SK-N-SH (cell line): ENCODE results near the gene EDIL3. TPM values are rescaled to one million over a fixed set of nuclear protein-coding genes. Genes with fewer than 3 reads are reported as not detected.

ENCODE experiments used
- CTCF ChIA-PET: fragments of 300-600, 350-600 bp; formaldehyde crosslinking; extraction: SDS; loops from one replicate; lab custom pipeline; 2021; lab: Yijun Ruan, JAX
- POLR2A ChIA-PET: fragments of 350-600 bp; sonication (Branson Sonifier 250); formaldehyde crosslinking; extraction: SDS; loops from one replicate; lab custom pipeline; 2020; ENCODE audit warnings: antibody characterized with exemption, inconsistent platforms; lab: Yijun Ruan, JAX
- DNase-seq: peaks from one replicate; pipeline ENCODE4 v3.0.0; 2012
- H2AFZ ChIP-seq: fragments of 200-600 bp; sonication (generic); 2 replicates; pipeline ENCODE4 v1.8.1; 2016; ENCODE audit warnings: antibody characterized with exemption, mild to moderate bottlenecking, low read depth
- H3F3A ChIP-seq: fragments of 200-600 bp; sonication (generic); replicated peaks from 2 replicates; pipeline ENCODE3; 2016; ENCODE audit warnings: antibody characterized with exemption, mild to moderate bottlenecking; ENCODE audit not compliant: insufficient read depth
- H3K27ac ChIP-seq, 2 experiments: fragments of 200-500 bp in 1 of 2; fragments of 200-600 bp in 1 of 2; sonication (Bioruptor generic) in 1 of 2; sonication (generic), shearing (Covaris generic) in 1 of 2; 2 replicates each; pipeline versions ENCODE4 v1.5.1 to v1.6.1; 2014 to 2016; ENCODE audit warnings: low read depth in 2 of 2, inconsistent platforms in 1 of 2, low read length in 1 of 2, mild to moderate bottlenecking in 1 of 2, mixed read lengths in 1 of 2
- H3K27me3 ChIP-seq: fragments of 200-600 bp; sonication (generic), shearing (Covaris generic); 2 replicates; pipeline ENCODE4 v1.6.1; 2016; ENCODE audit warnings: mixed run types; ENCODE audit not compliant: insufficient read depth
- H3K36me3 ChIP-seq, 2 experiments: fragments of 200-500 bp in 1 of 2; fragments of 200-600 bp in 1 of 2; sonication (Bioruptor generic) in 1 of 2; sonication (generic) in 1 of 2; replicated peaks in 1 of 2; 2 replicates each; pipeline versions ENCODE3 to v1.5.1; 2014 to 2016; ENCODE audit warnings: low read length in 1 of 2, mild to moderate bottlenecking in 1 of 2; ENCODE audit not compliant: insufficient read depth in 2 of 2, control insufficient read depth in 1 of 2
- H3K4me1 ChIP-seq, 2 experiments: fragments of 200-500 bp in 1 of 2; fragments of 200-600 bp in 1 of 2; sonication (Bioruptor generic) in 1 of 2; sonication (generic), shearing (Covaris generic) in 1 of 2; 2 replicates each; pipeline versions ENCODE4 v1.5.1 to v1.6.1; 2014 to 2016; ENCODE audit warnings: low read depth in 1 of 2, low read length in 1 of 2, mixed run types in 1 of 2; ENCODE audit not compliant: insufficient read depth in 2 of 2, control insufficient read depth in 1 of 2
- H3K4me2 ChIP-seq: fragments of 200-600 bp; sonication (generic), shearing (Covaris generic); 2 replicates; pipeline ENCODE4 v1.6.1; 2017; ENCODE audit warnings: mixed run types
- H3K4me3 ChIP-seq, 2 experiments: fragments of 200-500 bp in 1 of 2; fragments of 200-600 bp in 1 of 2; sonication (Bioruptor generic) in 1 of 2; sonication (generic), shearing (Covaris generic) in 1 of 2; 2 replicates each; pipeline versions ENCODE4 v1.5.1 to v1.8.1; 2014 to 2016; ENCODE audit warnings: low read depth in 2 of 2, inconsistent platforms in 1 of 2, low read length in 1 of 2, mild to moderate bottlenecking in 1 of 2, mixed read lengths in 1 of 2, moderate library complexity in 1 of 2
- H3K79me2 ChIP-seq: fragments of 200-600 bp; sonication (generic); 2 replicates; pipeline ENCODE4 v1.8.1; 2017; ENCODE audit warnings: mild to moderate bottlenecking; ENCODE audit not compliant: insufficient read depth
- H3K9ac ChIP-seq: fragments of 200-600 bp; sonication (generic); 2 replicates; pipeline ENCODE4 v1.6.1; 2017; ENCODE audit warnings: mixed run types
- H3K9me2 ChIP-seq: fragments of 200-600 bp; sonication (generic); 2 replicates; pipeline ENCODE4 v1.6.1; 2017; ENCODE audit warnings: mixed run types
- H3K9me3 ChIP-seq: fragments of 200-600 bp; sonication (generic); 2 replicates; pipeline ENCODE4 v1.6.1; 2017; ENCODE audit warnings: mixed run types, mild to moderate bottlenecking, moderate library complexity
- H4K20me1 ChIP-seq: fragments of 200-600 bp; sonication (generic); 2 replicates; pipeline ENCODE4 v1.6.1; 2017; ENCODE audit warnings: mild to moderate bottlenecking, mixed run types; ENCODE audit not compliant: insufficient read depth
- CHD2 ChIP-seq: fragments of 150-350 bp; IDR thresholded peaks from 2 replicates; pipeline ENCODE4 v1.6.1; 2018; ENCODE audit warnings: low read length; ENCODE audit not compliant: partially characterized antibody
- CTCF ChIP-seq: fragments of 200-600 bp; sonication (generic); IDR thresholded peaks from 2 replicates; pipeline ENCODE4 v1.6.1; 2017; ENCODE audit warnings: antibody characterized with exemption, mild to moderate bottlenecking, moderate library complexity
- ELF1 ChIP-seq: IDR thresholded peaks from 2 replicates; pipeline ENCODE4 v1.4.0; 2012
- EZH2phosphoT487 ChIP-seq: fragments of 200-600 bp; sonication (generic); IDR thresholded peaks from 2 replicates; pipeline ENCODE4 v1.6.1; 2017; ENCODE audit warnings: low read depth, mixed run types, mild to moderate bottlenecking, antibody characterized with exemption, moderate library complexity, borderline replicate concordance
- FOXJ3 ChIP-seq: sonication (generic); formaldehyde crosslinking; IDR thresholded peaks from 2 replicates; pipeline ENCODE4 v1.5.1; 2020; ENCODE audit warnings: mild to moderate bottlenecking, missing genetic modification reagents
- JUND ChIP-seq: IDR thresholded peaks from 2 replicates; pipeline ENCODE4 v1.4.0; 2012
- MAX ChIP-seq: IDR thresholded peaks from 2 replicates; pipeline ENCODE4 v1.4.0; 2012; ENCODE audit warnings: low read depth
- MEF2A ChIP-seq: IDR thresholded peaks from 2 replicates; pipeline ENCODE4 v1.4.0; 2012; ENCODE audit warnings: low read depth, borderline replicate concordance
- NFIC ChIP-seq: IDR thresholded peaks from 2 replicates; pipeline ENCODE4 v1.4.0; 2012; ENCODE audit warnings: borderline replicate concordance
- PBX3 ChIP-seq: IDR thresholded peaks from 2 replicates; pipeline ENCODE4; 2012
- RFX5 ChIP-seq: IDR thresholded peaks from 2 replicates; pipeline ENCODE4 v1.6.1; 2012; ENCODE audit warnings: mild to moderate bottlenecking, improper control_type of control experiment, low read length
- RXRA ChIP-seq: IDR thresholded peaks from 2 replicates; pipeline ENCODE4 v1.4.0; 2012; ENCODE audit warnings: low read depth, mild to moderate bottlenecking, borderline replicate concordance
- SIN3A ChIP-seq: IDR thresholded peaks from 2 replicates; pipeline ENCODE4 v1.6.1; 2012; ENCODE audit warnings: low read depth, mild to moderate bottlenecking, low read length, moderate library complexity, borderline replicate concordance
- SMC3 ChIP-seq: IDR thresholded peaks from 2 replicates; pipeline ENCODE4 v1.6.1; 2012; ENCODE audit warnings: low read depth, low read length, improper control_type of control experiment
- TAF1 ChIP-seq: IDR thresholded peaks from 2 replicates; pipeline ENCODE4 v1.6.1; 2012; ENCODE audit warnings: low read depth, mild to moderate bottlenecking, low read length, moderate library complexity, borderline replicate concordance
- TEAD4 ChIP-seq: IDR thresholded peaks from 2 replicates; pipeline ENCODE4 v1.4.0; 2012; ENCODE audit warnings: mild to moderate bottlenecking, borderline replicate concordance; ENCODE audit not compliant: insufficient read depth
- USF1 ChIP-seq: IDR thresholded peaks from 2 replicates; pipeline ENCODE4 v1.4.0; 2012; ENCODE audit warnings: low read depth, borderline replicate concordance
- USF2 ChIP-seq: fragments of 150-350 bp; IDR thresholded peaks from 2 replicates; pipeline ENCODE4 v1.6.1; 2017; ENCODE audit warnings: antibody characterized with exemption, low read length, low read depth, borderline replicate concordance
- WGBS: methylation state at CpG from one replicate; pipeline ENCODE4 v1.1.6; 2017; ENCODE audit warnings: low lambda C conversion rate; 5-methylcytosine and 5-hydroxymethylcytosine counted together
- polyA plus RNA-seq, 3 experiments: library from polyadenylated mRNA; depleted of rRNA; stranded (reverse); fragments of >200 nt; gene quantifications; 2 replicates each; pipeline ENCODE4 v1.2.3, GENCODE V29; 2012

Gene EDIL3
- polyA plus RNA-seq, 1 of the 3 experiments (the other 2 are of a cell fraction): 51.5 TPM

- TF ChIP-seq CTCF (no peak), SMC3 (no peak; the same call in 1 of the 2 replicates), EZH2phosphoT487 (no peak), USF2 (no peak), RXRA (no peak), MAX (no peak), NFIC (no peak), TAF1 (no peak), USF1 (no peak), MEF2A (no peak), CHD2 (no peak), JUND (peak; percentile 66), RFX5 (no peak), TEAD4 (0 out of 2 replicates have a peak, but pooled peaks have one; percentile 57), FOXJ3 (CRISPR knock-in tag) (no peak), SIN3A (no peak), ELF1 (no peak)
These were observed 134.6 kb downstream of the EDIL3 start (continued) for GRCh38 chr5:84249918-84250630.

- POLR2A ChIA-PET: no interaction called here
- CTCF ChIA-PET: no interaction called here
- Histone ChIP-seq H3K9me2 (no peaks in the 10 kb centered on the region), H3K4me2 (no peak overlapping the region), H3K27ac (no peak overlapping the region), H3F3A (peaks cover 8% of the 10 kb centered on the region), H3K9me3 (no peaks in the 10 kb centered on the region; the same call in 1 of the 2 replicates), H3K9ac (no peak overlapping the region), H3K27me3 (no peaks in the 10 kb centered on the region), H3K4me3 (no peak overlapping the region), H2AFZ (no peak overlapping the region), H4K20me1 (no peaks in the 10 kb centered on the region), H3K4me1 (peaks cover 0 to 8% of the 10 kb centered on the region in 2 experiments; a peak in 2 of 4 replicates), H3K36me3 (peaks cover 0 to 7% of the 10 kb centered on the region in 2 experiments), H3K79me2 (peaks cover 13% of the 10 kb centered on the region)
- TF ChIP-seq PBX3 (no peak), FOXJ3 (CRISPR knock-in tag) (no peak)
- 81% methylated on average over 4 of the region's 4 CpGs for WGBS
- DNase-seq: no peak
These were observed 136.7 kb downstream of the EDIL3 start for GRCh38 chr5:84248013-84248412.
